Measurements from ENCODE around the gene TTLL7.

The TTLL7 gene

GRCh38 chr1:83860490-83861221 is 138.3 kb downstream of the TTLL7 start:
- H3K4me3 ChIP-seq (ENCODE audit: low read length) = no peak overlapping the region
- no peak overlapping the region for H3K27ac ChIP-seq (ENCODE audit: low read length)
- no peak overlapping the region for H3K9ac ChIP-seq (ENCODE audit: low read length)

DNA sequence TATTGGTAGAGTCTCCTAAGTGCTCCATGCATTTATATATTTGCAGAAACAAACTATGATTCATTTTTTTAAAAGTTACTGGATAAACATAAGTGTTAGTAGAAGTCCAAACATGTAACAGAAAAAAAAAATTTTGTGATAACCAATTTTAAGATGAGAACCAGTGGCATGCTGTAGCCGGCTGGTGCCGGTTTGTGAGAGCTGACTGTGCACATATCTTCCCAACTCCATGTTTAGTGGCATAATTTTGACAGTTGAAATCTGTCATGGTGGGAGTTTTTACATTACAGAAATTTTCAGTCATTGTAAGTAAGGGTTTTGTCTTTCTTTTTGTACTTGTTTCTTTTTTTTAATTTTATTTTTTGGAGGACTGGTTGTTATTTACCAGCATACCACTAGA is 141.2 kb downstream of the TTLL7 start:
- H3K4me1 ChIP-seq (ENCODE audit: control insufficient read depth, low read depth, low read length) = no peaks in the 10 kb centered on the region
- H3K27me3 ChIP-seq (ENCODE audit: control insufficient read depth, insufficient read depth, low read length) = no peaks in the 10 kb centered on the region
- H3K36me3 ChIP-seq (ENCODE audit: control insufficient read depth, low read depth, low read length) = no peaks in the 10 kb centered on the region
- no peak overlapping the region for H3K27ac ChIP-seq (ENCODE audit: low read length)
- H3K4me3 ChIP-seq (ENCODE audit: low read length) = no peak overlapping the region
- no peak overlapping the region for H3K9ac ChIP-seq (ENCODE audit: low read length)
- H3K9me3 ChIP-seq (ENCODE audit: control insufficient read depth, low read depth, low read length) = no peaks in the 10 kb centered on the region

More at GRCh38 chr1:83860490-83861221, 138.3 kb downstream of the TTLL7 start:
- Histone ChIP-seq H3K36me3 (ENCODE audit: control insufficient read depth, low read depth, low read length) (no peaks in the 10 kb centered on the region), H3K27me3 (ENCODE audit: control insufficient read depth, insufficient read depth, low read length) (no peaks in the 10 kb centered on the region), H3K4me1 (ENCODE audit: control insufficient read depth, low read depth, low read length) (no peaks in the 10 kb centered on the region), H3K9me3 (ENCODE audit: control insufficient read depth, low read depth, low read length) (no peaks in the 10 kb centered on the region)

DNA sequence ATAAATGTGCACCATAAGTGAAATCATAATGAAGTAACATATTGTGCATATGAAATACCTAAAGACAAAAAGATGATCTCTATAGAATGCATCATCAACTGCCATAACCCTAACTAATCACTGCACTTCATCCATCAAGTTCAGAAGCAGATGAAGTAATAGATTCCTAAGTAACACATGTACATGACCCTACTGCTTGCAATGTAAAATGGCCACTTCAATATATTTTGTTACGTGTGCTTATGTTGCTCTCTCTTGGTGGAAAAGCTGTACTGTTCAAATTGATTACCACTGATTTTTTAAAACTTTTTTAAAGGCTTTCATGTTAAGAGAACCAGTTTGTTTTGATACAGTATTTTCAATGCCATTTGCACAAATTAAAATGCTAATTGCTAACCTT is 141.8 kb downstream of the TTLL7 start:
- Histone ChIP-seq H3K36me3 (ENCODE audit: control insufficient read depth, low read depth, low read length) (no peaks in the 10 kb centered on the region), H3K27me3 (ENCODE audit: control insufficient read depth, insufficient read depth, low read length) (no peaks in the 10 kb centered on the region), H3K9ac (ENCODE audit: low read length) (no peak overlapping the region), H3K27ac (ENCODE audit: low read length) (no peak overlapping the region), H3K4me3 (ENCODE audit: low read length) (no peak overlapping the region), H3K4me1 (ENCODE audit: control insufficient read depth, low read depth, low read length) (no peaks in the 10 kb centered on the region), H3K9me3 (ENCODE audit: control insufficient read depth, low read depth, low read length) (no peaks in the 10 kb centered on the region)

- Histone ChIP-seq H3K9me3 (ENCODE audit: control insufficient read depth, low read depth, low read length) (no peaks in the 10 kb centered on the region), H3K4me3 (ENCODE audit: low read length) (no peak overlapping the region), H3K36me3 (ENCODE audit: control insufficient read depth, low read depth, low read length) (no peaks in the 10 kb centered on the region)
Measured at GRCh38 chr1:83856381-83856780, 142.6 kb downstream of the TTLL7 start.

DNA sequence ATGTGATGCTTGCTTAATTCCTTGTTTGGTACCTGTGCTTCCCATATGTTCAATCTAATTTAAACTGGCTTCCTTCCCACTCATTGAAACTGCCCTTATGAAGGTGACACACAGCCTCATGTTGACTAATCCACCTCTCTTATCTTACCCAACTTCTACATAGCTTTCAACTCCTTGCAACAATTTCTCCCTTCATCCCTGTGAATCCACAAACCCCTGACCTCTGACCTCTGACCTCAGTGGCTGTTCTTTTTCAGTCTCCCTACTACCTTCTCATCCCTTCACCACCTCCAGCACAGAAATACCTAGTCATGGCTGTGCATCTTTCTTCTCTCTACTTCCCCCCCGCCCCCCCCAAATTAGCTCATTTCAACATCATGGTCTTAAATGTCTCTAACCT is 144.5 kb downstream of the TTLL7 start:
- Histone ChIP-seq H3K27me3 (ENCODE audit: control insufficient read depth, insufficient read depth, low read length) (no peaks in the 10 kb centered on the region), H3K4me1 (ENCODE audit: control insufficient read depth, low read depth, low read length) (no peaks in the 10 kb centered on the region), H3K36me3 (ENCODE audit: control insufficient read depth, low read depth, low read length) (no peaks in the 10 kb centered on the region), H3K4me3 (ENCODE audit: low read length) (no peak overlapping the region), H3K9ac (ENCODE audit: low read length) (no peak overlapping the region), H3K27ac (ENCODE audit: low read length) (no peak overlapping the region), H3K9me3 (ENCODE audit: control insufficient read depth, low read depth, low read length) (no peaks in the 10 kb centered on the region)

More at GRCh38 chr1:83856381-83856780, 142.6 kb downstream of the TTLL7 start:
- Histone ChIP-seq H3K27me3 (ENCODE audit: control insufficient read depth, insufficient read depth, low read length) (no peaks in the 10 kb centered on the region), H3K9ac (ENCODE audit: low read length) (no peak overlapping the region), H3K4me1 (ENCODE audit: control insufficient read depth, low read depth, low read length) (no peaks in the 10 kb centered on the region), H3K27ac (ENCODE audit: low read length) (no peak overlapping the region)

- Histone ChIP-seq H3K4me1 (ENCODE audit: control insufficient read depth, low read depth, low read length) (no peaks in the 10 kb centered on the region), H3K9ac (ENCODE audit: low read length) (no peak overlapping the region), H3K4me3 (ENCODE audit: low read length) (no peak overlapping the region), H3K36me3 (ENCODE audit: control insufficient read depth, low read depth, low read length) (no peaks in the 10 kb centered on the region), H3K9me3 (ENCODE audit: control insufficient read depth, low read depth, low read length) (no peaks in the 10 kb centered on the region), H3K27me3 (ENCODE audit: control insufficient read depth, insufficient read depth, low read length) (no peaks in the 10 kb centered on the region), H3K27ac (ENCODE audit: low read length) (no peak overlapping the region)
Measured at GRCh38 chr1:83850834-83851233, 148.1 kb downstream of the TTLL7 start.

GRCh38 chr1:83849191-83850061 is 149.5 kb downstream of the TTLL7 start:
- Histone ChIP-seq H3K9ac (ENCODE audit: low read length) (no peak overlapping the region), H3K27me3 (ENCODE audit: control insufficient read depth, insufficient read depth, low read length) (no peaks in the 10 kb centered on the region), H3K27ac (ENCODE audit: low read length) (no peak overlapping the region), H3K9me3 (ENCODE audit: control insufficient read depth, low read depth, low read length) (no peaks in the 10 kb centered on the region), H3K36me3 (ENCODE audit: control insufficient read depth, low read depth, low read length) (no peaks in the 10 kb centered on the region), H3K4me3 (ENCODE audit: low read length) (no peak overlapping the region), H3K4me1 (ENCODE audit: control insufficient read depth, low read depth, low read length) (no peaks in the 10 kb centered on the region)

DNA sequence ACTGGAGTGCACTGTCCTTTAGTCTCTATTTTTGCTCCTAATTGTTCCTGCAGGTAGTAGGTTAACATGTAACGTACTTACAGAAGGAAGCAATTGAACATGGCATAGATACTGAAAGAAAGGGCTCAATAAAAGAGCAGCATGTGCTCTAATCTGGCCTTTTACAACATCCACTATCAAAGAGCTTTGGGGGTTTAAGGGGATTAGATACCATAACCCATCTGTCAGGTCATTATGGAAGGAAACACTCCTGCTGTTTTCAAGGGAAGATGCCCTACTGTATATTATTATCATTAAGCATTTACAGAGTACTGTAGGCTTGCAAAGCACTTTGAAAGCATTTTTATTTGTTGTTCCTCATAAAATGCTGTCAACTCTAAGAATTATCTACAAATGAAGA is 152.8 kb downstream of the TTLL7 start:
- H3K27ac ChIP-seq (ENCODE audit: low read length) = no peak overlapping the region
- no peak overlapping the region for H3K9ac ChIP-seq (ENCODE audit: low read length)
- no peaks in the 10 kb centered on the region for H3K4me1 ChIP-seq (ENCODE audit: control insufficient read depth, low read depth, low read length)
- H3K4me3 ChIP-seq (ENCODE audit: low read length) = no peak overlapping the region
- no peaks in the 10 kb centered on the region for H3K36me3 ChIP-seq (ENCODE audit: control insufficient read depth, low read depth, low read length)
- H3K27me3 ChIP-seq (ENCODE audit: control insufficient read depth, insufficient read depth, low read length) = no peaks in the 10 kb centered on the region
- H3K9me3 ChIP-seq (ENCODE audit: control insufficient read depth, low read depth, low read length) = no peaks in the 10 kb centered on the region

DNA sequence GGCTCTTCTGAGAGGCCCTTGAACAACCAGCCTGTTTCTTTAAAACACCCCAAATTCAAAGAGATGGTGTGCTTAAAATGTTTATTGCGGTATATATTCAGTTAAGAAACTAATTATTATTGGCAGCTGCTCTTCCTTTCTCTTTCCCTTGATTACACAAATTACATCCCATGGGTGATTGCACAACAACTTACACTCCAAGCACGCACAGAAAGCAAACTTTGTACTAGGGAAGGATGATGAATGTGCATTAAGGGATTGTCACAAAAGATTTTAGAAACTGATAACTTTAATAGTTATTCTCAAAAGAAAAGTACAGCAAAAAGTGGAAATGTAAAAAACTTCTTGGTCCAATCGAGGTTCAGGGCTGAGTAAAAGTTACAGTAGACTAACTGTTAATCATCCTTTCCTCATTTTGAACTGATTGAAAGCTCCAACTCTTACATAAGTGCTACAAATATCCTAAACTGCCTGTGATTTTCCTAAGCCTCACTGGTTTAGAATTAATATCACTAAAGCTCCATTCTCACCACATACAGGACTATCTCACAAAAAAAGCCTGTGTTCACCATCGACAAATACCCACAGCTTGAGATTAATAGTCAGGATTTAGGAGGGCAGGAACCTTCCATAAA is 153.4 kb downstream of the TTLL7 start:
- no peak overlapping the region for H3K27ac ChIP-seq (ENCODE audit: low read length)
- no peak overlapping the region for H3K9ac ChIP-seq (ENCODE audit: low read length)
- H3K27me3 ChIP-seq (ENCODE audit: control insufficient read depth, insufficient read depth, low read length) = no peaks in the 10 kb centered on the region
- no peaks in the 10 kb centered on the region for H3K36me3 ChIP-seq (ENCODE audit: control insufficient read depth, low read depth, low read length)
- no peaks in the 10 kb centered on the region for H3K9me3 ChIP-seq (ENCODE audit: control insufficient read depth, low read depth, low read length)
- H3K4me3 ChIP-seq (ENCODE audit: low read length) = no peak overlapping the region
- no peaks in the 10 kb centered on the region for H3K4me1 ChIP-seq (ENCODE audit: control insufficient read depth, low read depth, low read length)

GRCh38 chr1:83844546-83844945 is 154.4 kb downstream of the TTLL7 start:
- Histone ChIP-seq H3K27ac (ENCODE audit: low read length) (no peak overlapping the region), H3K9ac (ENCODE audit: low read length) (no peak overlapping the region), H3K4me1 (ENCODE audit: control insufficient read depth, low read depth, low read length) (no peaks in the 10 kb centered on the region), H3K9me3 (ENCODE audit: control insufficient read depth, low read depth, low read length) (no peaks in the 10 kb centered on the region), H3K4me3 (ENCODE audit: low read length) (no peak overlapping the region), H3K36me3 (ENCODE audit: control insufficient read depth, low read depth, low read length) (no peaks in the 10 kb centered on the region), H3K27me3 (ENCODE audit: control insufficient read depth, insufficient read depth, low read length) (no peaks in the 10 kb centered on the region)

DNA sequence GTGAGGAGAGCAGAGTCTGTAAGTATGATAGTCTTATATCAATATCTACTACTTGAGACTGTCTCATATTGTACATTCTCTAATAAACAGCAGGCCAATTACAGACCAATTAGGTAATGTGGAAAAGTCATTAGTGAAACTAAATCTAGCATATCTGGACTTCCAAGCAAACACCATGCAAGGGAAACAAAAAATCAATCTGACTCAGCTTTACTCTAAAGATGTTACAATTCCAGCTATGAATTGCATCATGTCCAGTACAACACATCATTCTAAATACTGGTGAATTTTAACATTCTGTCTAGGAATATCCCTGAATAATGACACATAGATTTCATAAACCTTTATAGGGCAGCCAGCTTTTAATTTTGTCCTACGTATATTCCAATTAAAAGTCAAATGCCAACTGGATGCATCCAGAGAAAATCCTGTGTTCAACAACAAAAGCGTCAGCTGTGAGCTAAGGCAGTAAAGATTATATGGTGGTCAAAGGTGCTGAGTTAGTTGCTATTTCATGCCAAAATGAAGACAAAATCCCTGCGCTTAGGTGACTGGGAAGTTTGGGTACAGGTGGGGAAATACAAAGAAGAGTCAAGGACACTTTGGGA is 159.3 kb downstream of the TTLL7 start:
- Histone ChIP-seq H3K9ac (ENCODE audit: low read length) (no peak overlapping the region), H3K4me1 (ENCODE audit: control insufficient read depth, low read depth, low read length) (peaks cover 4% of the 10 kb centered on the region), H3K27me3 (ENCODE audit: control insufficient read depth, insufficient read depth, low read length) (no peaks in the 10 kb centered on the region), H3K9me3 (ENCODE audit: control insufficient read depth, low read depth, low read length) (no peaks in the 10 kb centered on the region), H3K27ac (ENCODE audit: low read length) (no peak overlapping the region), H3K4me3 (ENCODE audit: low read length) (no peak overlapping the region), H3K36me3 (ENCODE audit: control insufficient read depth, low read depth, low read length) (no peaks in the 10 kb centered on the region)
